ENCODE results near the gene B4GALNT1.
"Not testable (repeated sequence)": the region's sequence is repeated elsewhere in the genome, so short reads cannot be mapped to it uniquely, and the experiment has no call there.

Gene B4GALNT1

DNA sequence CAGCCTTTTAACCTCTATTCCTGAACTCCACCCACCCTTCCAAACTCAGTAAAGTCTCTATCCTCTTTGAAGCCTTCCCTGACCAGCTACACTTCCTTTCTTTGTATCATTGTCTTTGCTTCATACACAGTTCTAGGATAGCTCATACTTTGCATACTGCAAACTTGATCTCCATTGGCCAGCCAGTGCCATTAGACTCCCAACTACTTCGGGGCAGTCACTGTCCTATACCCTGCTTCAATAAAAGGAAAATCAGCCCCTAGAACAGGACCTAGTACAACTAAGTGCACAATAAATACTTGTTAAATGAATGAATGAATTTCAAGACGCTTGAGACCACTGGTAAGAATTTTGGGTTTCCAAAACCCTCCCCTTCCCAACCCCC lies 42.5 kb downstream of the B4GALNT1 start:
- no peak overlapping the region for H3K23ac ChIP-seq (ENCODE audit: low read length in 2 of 2)
- peak overlapping the region; percentile 96 for H2AFZ ChIP-seq (ENCODE audit: low read depth, low read length)
- peak overlapping the region; percentile 100 for H3K4me2 ChIP-seq (ENCODE audit: low read length, poor library complexity, severe bottlenecking)
- no peak overlapping the region for H2BK12ac ChIP-seq (ENCODE audit: low read length in 2 of 2)
- H4K91ac ChIP-seq (ENCODE audit: low read length) = no peak overlapping the region
- no peaks in the 10 kb centered on the region for H3K9me3 ChIP-seq (ENCODE audit: control insufficient read depth, low read length)
- peak overlapping the region in 1 of 2 experiments; percentile 67 for H3K18ac ChIP-seq (ENCODE audit: low read depth in 1 of 2, low read length in 2 of 2)
- H4K8ac ChIP-seq (ENCODE audit: low read length) = peak overlapping the region; percentile 4
- no peak overlapping the region for H2BK120ac ChIP-seq (ENCODE audit: low read depth, low read length)
- H2BK5ac ChIP-seq (ENCODE audit: low read depth, low read length, poor library complexity, severe bottlenecking) = no peak overlapping the region
- H2BK15ac ChIP-seq (ENCODE audit: low read depth, poor library complexity, severe bottlenecking) = no peak overlapping the region
- H2AK5ac ChIP-seq (ENCODE audit: low read length, severe bottlenecking) = no peak overlapping the region
- peaks cover 15% of the 10 kb centered on the region for H3K4me1 ChIP-seq (ENCODE audit: control insufficient read depth, insufficient read depth, low read depth, low read length)
- no peak overlapping the region for H3K4ac ChIP-seq (ENCODE audit: low read depth in 1 of 2, low read length in 2 of 2)
- H3K79me1 ChIP-seq (replicated peaks; ENCODE audit: low read length, poor library complexity, severe bottlenecking) = peaks cover 30% of the 10 kb centered on the region
- H3K14ac ChIP-seq (ENCODE audit: low read length in 2 of 2) = no peak overlapping the region
- no peak overlapping the region for H3K27ac ChIP-seq (ENCODE audit: low read length, poor library complexity, severe bottlenecking)
- DNase-seq = no peak
- peak overlapping the region; percentile 79 for H3K9ac ChIP-seq (ENCODE audit: low read length)
- WGBS = 35% methylated on average over 2 of the region's 2 CpGs
- H3K27me3 ChIP-seq (ENCODE audit: control insufficient read depth in 1 of 2, insufficient read depth in 1 of 2, low read length in 2 of 2) = peaks cover 22 to 57% of the 10 kb centered on the region in 2 experiments
- H3K36me3 ChIP-seq (ENCODE audit: control insufficient read depth in 1 of 2, insufficient read depth in 2 of 2, low read depth in 1 of 2, low read length in 2 of 2) = peaks cover 0 to 5% of the 10 kb centered on the region in 2 experiments
- peak overlapping the region in 1 of 2 experiments; percentile 85 for H3K4me3 ChIP-seq (ENCODE audit: insufficient read depth in 1 of 2, low read depth in 1 of 2, low read length in 2 of 2)

DNA sequence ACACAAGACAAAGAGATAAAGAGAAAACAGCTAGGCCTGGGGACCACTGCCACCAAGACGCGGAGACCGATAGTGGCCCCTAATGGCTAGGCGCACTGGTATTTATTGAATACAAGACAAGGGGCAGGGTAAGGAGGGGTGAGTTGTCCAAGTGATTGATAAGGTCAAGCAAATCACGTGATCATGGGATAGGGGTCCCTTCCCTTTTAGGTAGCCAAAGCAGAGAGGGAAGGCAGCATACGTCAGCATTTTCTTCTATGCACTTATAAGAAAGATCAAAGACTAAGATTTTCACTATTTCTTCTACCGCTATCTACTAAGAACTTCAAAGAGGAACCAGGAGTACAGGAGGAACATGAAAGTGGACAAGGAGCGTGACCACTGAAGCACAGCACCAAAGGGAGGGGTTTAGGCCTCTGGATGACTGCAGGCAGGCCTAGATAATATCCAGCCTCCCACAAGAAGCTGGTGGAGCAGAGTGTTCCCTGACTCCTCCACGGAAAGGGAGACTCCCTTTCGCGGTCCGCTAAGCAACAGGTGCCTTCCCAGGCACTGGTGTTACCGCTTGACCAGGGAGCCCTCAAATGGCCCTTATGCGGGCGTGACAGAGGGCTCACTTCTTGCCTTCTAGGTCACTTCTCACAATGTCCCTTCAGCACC lies 43.9 kb downstream of the B4GALNT1 start:
- H2BK5ac ChIP-seq (ENCODE audit: low read depth, low read length, poor library complexity, severe bottlenecking); H3K27ac ChIP-seq (ENCODE audit: low read length, poor library complexity, severe bottlenecking); H3K4me3 ChIP-seq (ENCODE audit: insufficient read depth in 1 of 2, low read depth in 1 of 2, low read length in 2 of 2); H3K23ac ChIP-seq (ENCODE audit: low read length in 2 of 2); H4K91ac ChIP-seq (ENCODE audit: low read length); H2AK5ac ChIP-seq (ENCODE audit: low read length, severe bottlenecking); H2BK15ac ChIP-seq (ENCODE audit: low read depth, poor library complexity, severe bottlenecking); H3K18ac ChIP-seq (ENCODE audit: low read depth in 1 of 2, low read length in 2 of 2); H2BK12ac ChIP-seq (ENCODE audit: low read length in 2 of 2); H3K14ac ChIP-seq (ENCODE audit: low read length in 2 of 2); H4K8ac ChIP-seq (ENCODE audit: low read length); H3K4me2 ChIP-seq (ENCODE audit: low read length, poor library complexity, severe bottlenecking); H2AFZ ChIP-seq (ENCODE audit: low read depth, low read length); H3K9me3 ChIP-seq (ENCODE audit: control insufficient read depth, low read length); H3K9ac ChIP-seq (ENCODE audit: low read length); H2BK120ac ChIP-seq (ENCODE audit: low read depth, low read length); DNase-seq; H3K36me3 ChIP-seq (ENCODE audit: control insufficient read depth in 1 of 2, insufficient read depth in 2 of 2, low read depth in 1 of 2, low read length in 2 of 2); H3K4ac ChIP-seq (ENCODE audit: low read depth in 1 of 2, low read length in 2 of 2): not testable (repeated sequence)
- Histone ChIP-seq H3K4me1 (ENCODE audit: control insufficient read depth, insufficient read depth, low read depth, low read length) (peaks cover 15% of the 10 kb centered on the region), H3K27me3 (ENCODE audit: control insufficient read depth in 1 of 2, insufficient read depth in 1 of 2, low read length in 2 of 2) (peaks cover 32 to 70% of the 10 kb centered on the region in 2 experiments), H3K79me1 (replicated peaks; ENCODE audit: low read length, poor library complexity, severe bottlenecking) (peaks cover 28% of the 10 kb centered on the region)
- 93% methylated on average over 14 of the region's 15 CpGs for WGBS

DNA sequence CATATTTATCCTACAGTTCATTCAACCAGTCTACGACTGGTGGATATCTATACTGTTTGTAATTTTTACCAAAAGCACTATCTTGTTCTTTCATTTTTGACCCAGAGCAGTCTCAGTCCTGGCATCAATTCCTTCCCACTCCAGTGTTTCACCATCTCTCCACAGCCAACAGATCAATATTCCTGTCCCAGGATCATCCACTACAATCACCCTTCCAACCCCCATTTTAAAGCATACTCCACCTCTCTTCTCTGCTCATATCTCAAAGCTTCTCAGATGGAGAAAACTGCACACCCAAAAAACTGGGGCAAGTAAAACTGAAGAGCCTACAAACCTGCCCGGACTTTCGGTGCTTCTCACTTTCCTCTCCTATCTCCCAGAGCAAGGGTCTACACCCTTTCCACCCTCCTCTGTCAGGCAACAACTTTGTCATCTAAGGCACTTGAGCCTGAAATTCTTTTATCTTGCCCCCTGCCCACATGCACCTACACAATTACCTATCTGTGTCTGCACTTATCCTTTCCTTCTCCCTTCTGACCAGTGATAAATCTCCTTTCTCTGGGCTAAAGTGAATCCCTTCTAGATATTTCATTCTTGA lies 46.1 kb downstream of the B4GALNT1 start:
- Histone ChIP-seq H3K9ac (ENCODE audit: low read length) (no peak overlapping the region), H3K4me1 (ENCODE audit: control insufficient read depth, insufficient read depth, low read depth, low read length) (peaks cover 9% of the 10 kb centered on the region), H3K9me3 (ENCODE audit: control insufficient read depth, low read length) (no peaks in the 10 kb centered on the region), H3K79me1 (replicated peaks; ENCODE audit: low read length, poor library complexity, severe bottlenecking) (peaks cover 12% of the 10 kb centered on the region), H3K23ac (ENCODE audit: low read length in 2 of 2) (no peak overlapping the region), H2AK5ac (ENCODE audit: low read length, severe bottlenecking) (no peak overlapping the region), H3K27ac (ENCODE audit: low read length, poor library complexity, severe bottlenecking) (no peak overlapping the region), H2BK5ac (ENCODE audit: low read depth, low read length, poor library complexity, severe bottlenecking) (no peak overlapping the region), H3K4me3 (ENCODE audit: insufficient read depth in 1 of 2, low read depth in 1 of 2, low read length in 2 of 2) (no peak overlapping the region), H2AFZ (ENCODE audit: low read depth, low read length) (no peak overlapping the region), H3K4me2 (ENCODE audit: low read length, poor library complexity, severe bottlenecking) (no peak overlapping the region), H3K18ac (ENCODE audit: low read depth in 1 of 2, low read length in 2 of 2) (no peak overlapping the region), H4K8ac (ENCODE audit: low read length) (no peak overlapping the region), H3K27me3 (ENCODE audit: control insufficient read depth in 1 of 2, insufficient read depth in 1 of 2, low read length in 2 of 2) (peaks cover 39 to 85% of the 10 kb centered on the region in 2 experiments), H3K14ac (ENCODE audit: low read length in 2 of 2) (no peak overlapping the region), H2BK12ac (ENCODE audit: low read length in 2 of 2) (no peak overlapping the region), H2BK15ac (ENCODE audit: low read depth, poor library complexity, severe bottlenecking) (no peak overlapping the region), H3K36me3 (ENCODE audit: control insufficient read depth in 1 of 2, insufficient read depth in 2 of 2, low read depth in 1 of 2, low read length in 2 of 2) (peaks cover 0 to 3% of the 10 kb centered on the region in 2 experiments), H4K91ac (ENCODE audit: low read length) (no peak overlapping the region), H3K4ac (ENCODE audit: low read depth in 1 of 2, low read length in 2 of 2) (no peak overlapping the region), H2BK120ac (ENCODE audit: low read depth, low read length) (no peak overlapping the region)
- 81% methylated on average over 3 of the region's 3 CpGs for WGBS
- no peak for DNase-seq

DNA sequence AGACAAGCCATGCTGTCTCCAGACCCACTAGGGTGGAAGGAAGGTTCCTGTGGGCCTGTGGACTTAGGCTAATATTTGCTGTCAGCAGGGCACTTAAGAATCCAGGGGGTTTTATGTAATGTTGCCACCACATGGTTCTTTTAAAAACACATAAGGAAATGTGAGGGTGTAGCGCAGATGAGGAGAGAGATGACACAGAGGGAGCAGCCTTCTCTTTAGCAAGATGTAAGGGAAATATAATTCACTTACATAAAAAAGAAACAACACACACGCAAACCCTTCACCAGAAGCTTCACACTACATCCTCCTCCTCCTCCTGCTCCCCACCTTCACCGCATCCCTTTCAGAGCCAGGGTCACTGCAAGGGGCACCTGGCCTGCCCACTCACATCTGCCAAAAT lies 46.9 kb downstream of the B4GALNT1 start:
- Histone ChIP-seq H3K9ac (ENCODE audit: low read length) (no peak overlapping the region), H2BK5ac (ENCODE audit: low read depth, low read length, poor library complexity, severe bottlenecking) (no peak overlapping the region), H2AK5ac (ENCODE audit: low read length, severe bottlenecking) (no peak overlapping the region), H3K23ac (ENCODE audit: low read length in 2 of 2) (no peak overlapping the region), H3K14ac (ENCODE audit: low read length in 2 of 2) (no peak overlapping the region), H4K91ac (ENCODE audit: low read length) (no peak overlapping the region), H3K36me3 (ENCODE audit: control insufficient read depth in 1 of 2, insufficient read depth in 2 of 2, low read depth in 1 of 2, low read length in 2 of 2) (peaks cover 0 to 8% of the 10 kb centered on the region in 2 experiments), H3K4me1 (ENCODE audit: control insufficient read depth, insufficient read depth, low read depth, low read length) (peaks cover 2% of the 10 kb centered on the region), H3K4ac (ENCODE audit: low read depth in 1 of 2, low read length in 2 of 2) (no peak overlapping the region), H3K4me3 (ENCODE audit: insufficient read depth in 1 of 2, low read depth in 1 of 2, low read length in 2 of 2) (no peak overlapping the region), H3K4me2 (ENCODE audit: low read length, poor library complexity, severe bottlenecking) (no peak overlapping the region), H2BK12ac (ENCODE audit: low read length in 2 of 2) (no peak overlapping the region), H4K8ac (ENCODE audit: low read length) (no peak overlapping the region), H3K79me1 (replicated peaks; ENCODE audit: low read length, poor library complexity, severe bottlenecking) (peaks cover 4% of the 10 kb centered on the region), H2AFZ (ENCODE audit: low read depth, low read length) (no peak overlapping the region), H3K18ac (ENCODE audit: low read depth in 1 of 2, low read length in 2 of 2) (no peak overlapping the region), H3K9me3 (ENCODE audit: control insufficient read depth, low read length) (no peaks in the 10 kb centered on the region), H3K27me3 (ENCODE audit: control insufficient read depth in 1 of 2, insufficient read depth in 1 of 2, low read length in 2 of 2) (peaks cover 39 to 83% of the 10 kb centered on the region in 2 experiments), H2BK15ac (ENCODE audit: low read depth, poor library complexity, severe bottlenecking) (no peak overlapping the region), H2BK120ac (ENCODE audit: low read depth, low read length) (no peak overlapping the region), H3K27ac (ENCODE audit: low read length, poor library complexity, severe bottlenecking) (no peak overlapping the region)
- DNase-seq = no peak
- WGBS = 100% methylated on average over 2 of the region's 3 CpGs

All from mesenchymal stem cell (in vitro differentiated cells and primary cell).